Measurements from ENCODE around the gene CXCL16. TPM values are rescaled to one million over a fixed set of nuclear protein-coding genes. Genes with fewer than 3 reads are reported as not detected.

The CXCL16 gene
- total RNA-seq, 4 donors from 2014 or later: 12.5 to 33.9 (median 18.8) TPM

DNA sequence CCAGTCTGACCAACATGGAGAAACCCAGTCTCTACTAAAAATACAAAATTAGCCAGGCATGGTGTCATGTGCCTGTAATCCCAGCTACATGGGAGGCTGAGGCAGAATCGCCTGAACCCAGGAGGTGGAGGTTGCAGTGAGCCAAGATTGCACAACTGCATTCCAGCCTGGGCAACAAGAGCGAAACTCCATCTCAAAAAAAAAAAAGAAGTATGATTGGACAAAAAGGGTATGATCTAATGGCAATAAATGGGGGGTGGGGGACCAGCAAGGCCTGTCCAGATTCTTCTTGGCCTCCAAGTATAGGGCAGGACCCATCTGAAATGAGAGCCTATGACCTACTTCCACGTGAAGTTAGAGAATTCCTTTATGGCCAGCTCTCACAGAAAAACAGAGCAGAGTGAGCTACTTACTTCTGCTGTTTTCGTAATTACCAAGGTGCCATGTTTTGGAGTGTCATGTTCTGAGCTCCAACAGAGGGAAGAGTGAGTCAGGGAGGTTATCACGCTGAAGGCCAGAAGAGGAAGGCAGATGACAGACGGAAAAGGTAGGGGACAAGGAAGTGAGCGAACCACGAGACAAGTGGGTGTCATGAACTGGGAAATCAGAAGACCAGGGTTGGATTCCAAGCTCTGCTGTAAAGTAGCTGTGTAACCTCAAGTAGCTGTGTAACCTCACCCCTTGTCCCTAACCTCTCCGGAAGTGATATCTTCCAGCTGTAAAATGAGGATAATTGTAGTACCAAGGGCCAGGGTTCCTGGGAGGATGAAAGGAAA is 3.7 kb downstream of the CXCL16 start:
- Histone ChIP-seq H3K4me1 (peaks cover 30% of the 10 kb centered on the region), H3K4me3 (no peak overlapping the region), H3K27me3 (no peaks in the 10 kb centered on the region), H3K27ac (no peak overlapping the region), H3K36me3 (peaks cover 20% of the 10 kb centered on the region), H3K9me3 (no peaks in the 10 kb centered on the region)
- no peak for DNase-seq (ENCODE audit: low spot score in 2 of 2)
- 67% methylated on average over 9 of the region's 9 CpGs for WGBS
- TF ChIP-seq, protein P1, sequence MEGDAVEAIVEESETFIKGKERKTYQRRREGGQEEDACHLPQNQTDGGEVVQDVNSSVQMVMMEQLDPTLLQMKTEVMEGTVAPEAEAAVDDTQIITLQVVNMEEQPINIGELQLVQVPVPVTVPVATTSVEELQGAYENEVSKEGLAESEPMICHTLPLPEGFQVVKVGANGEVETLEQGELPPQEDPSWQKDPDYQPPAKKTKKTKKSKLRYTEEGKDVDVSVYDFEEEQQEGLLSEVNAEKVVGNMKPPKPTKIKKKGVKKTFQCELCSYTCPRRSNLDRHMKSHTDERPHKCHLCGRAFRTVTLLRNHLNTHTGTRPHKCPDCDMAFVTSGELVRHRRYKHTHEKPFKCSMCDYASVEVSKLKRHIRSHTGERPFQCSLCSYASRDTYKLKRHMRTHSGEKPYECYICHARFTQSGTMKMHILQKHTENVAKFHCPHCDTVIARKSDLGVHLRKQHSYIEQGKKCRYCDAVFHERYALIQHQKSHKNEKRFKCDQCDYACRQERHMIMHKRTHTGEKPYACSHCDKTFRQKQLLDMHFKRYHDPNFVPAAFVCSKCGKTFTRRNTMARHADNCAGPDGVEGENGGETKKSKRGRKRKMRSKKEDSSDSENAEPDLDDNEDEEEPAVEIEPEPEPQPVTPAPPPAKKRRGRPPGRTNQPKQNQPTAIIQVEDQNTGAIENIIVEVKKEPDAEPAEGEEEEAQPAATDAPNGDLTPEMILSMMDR (IDR thresholded peaks at IDR 0.05): no peak
- peak in 1 of 3 donors; percentile 10 for TF ChIP-seq POLR2AphosphoS5 (IDR thresholded peaks at IDR 0.05)

DNA sequence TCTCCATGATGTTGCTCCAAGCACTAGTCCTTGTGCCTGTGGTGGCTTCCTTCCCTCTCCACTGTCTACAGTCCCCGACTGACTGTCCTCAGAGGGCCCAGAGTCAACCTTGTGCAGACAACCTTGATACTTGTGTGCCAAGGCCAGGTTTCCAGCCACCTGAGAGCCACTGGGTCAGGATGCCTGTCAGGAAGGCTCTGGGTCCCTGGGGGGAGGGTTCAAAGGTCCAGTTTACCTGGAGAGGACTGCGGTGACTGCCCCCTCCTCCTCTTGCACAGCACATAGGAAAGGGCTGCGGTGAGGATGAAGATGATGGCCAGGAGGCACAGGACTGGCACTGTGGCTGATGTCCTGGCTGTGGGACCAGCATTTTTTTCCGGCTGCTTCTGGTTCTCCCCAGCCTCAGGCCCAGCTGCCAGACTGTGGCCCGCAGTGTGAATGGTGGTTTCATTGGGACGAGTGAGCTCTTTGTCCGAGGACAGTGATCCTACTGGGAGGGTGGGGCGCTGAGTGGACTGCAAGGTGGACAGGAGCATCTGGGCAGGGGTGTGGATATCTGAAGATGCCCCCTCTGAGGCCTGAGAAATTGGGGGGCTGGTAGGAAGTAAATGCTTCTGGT is 4.8 kb downstream of the CXCL16 start:
- Histone ChIP-seq H3K27me3 (no peaks in the 10 kb centered on the region), H3K4me1 (peaks cover 35% of the 10 kb centered on the region), H3K9me3 (no peaks in the 10 kb centered on the region), H3K27ac (no peak overlapping the region), H3K36me3 (peaks cover 20% of the 10 kb centered on the region), H3K4me3 (no peak overlapping the region)
- TF ChIP-seq EP300 (IDR thresholded peaks at IDR 0.05) (no peak), POLR2AphosphoS5 (IDR thresholded peaks at IDR 0.05) (no peak)
- TF ChIP-seq, protein P1 (IDR thresholded peaks at IDR 0.05): no peak
- DNase-seq (ENCODE audit: low spot score in 2 of 2): no peak
- WGBS: 96% methylated on average over 8 of the region's 8 CpGs

- WGBS: 87% methylated on average over 6 of the region's 6 CpGs
Measured at GRCh38 chr17:4733073-4733531, 6.6 kb downstream of the CXCL16 start.

DNA sequence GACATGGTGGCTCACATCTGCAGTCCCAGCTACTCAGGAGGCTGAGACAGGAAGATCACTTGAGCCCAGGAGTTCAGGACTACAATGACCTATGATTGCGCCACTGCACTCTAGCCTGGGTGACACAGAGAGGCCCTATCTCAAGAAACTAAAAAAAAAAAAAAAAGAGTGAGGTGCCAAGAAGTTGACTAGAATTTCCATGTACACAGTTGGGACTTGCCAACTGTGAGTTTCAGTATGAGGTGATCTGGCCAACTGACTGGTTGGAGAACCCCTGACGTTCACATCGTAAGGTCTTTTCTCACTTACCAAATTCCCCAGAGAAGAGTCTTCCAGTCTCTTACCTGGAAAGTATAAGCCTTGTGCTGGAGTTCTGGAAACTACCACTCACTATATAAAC is 11.6 kb downstream of the CXCL16 start:
- DNase-seq (ENCODE audit: low spot score in 2 of 2): no peak
- TF ChIP-seq, protein P1 (IDR thresholded peaks at IDR 0.05): no peak
- TF ChIP-seq EP300 (IDR thresholded peaks at IDR 0.05) (no peak), POLR2A (IDR thresholded peaks at IDR 0.05) (no peak), POLR2AphosphoS5 (IDR thresholded peaks at IDR 0.05) (no peak)
- peaks cover 20% of the 10 kb centered on the region for H3K4me1 ChIP-seq
- H3K9me3 ChIP-seq: no peaks in the 10 kb centered on the region
- 43% methylated on average over 3 of the region's 3 CpGs for WGBS
- no peaks in the 10 kb centered on the region for H3K27me3 ChIP-seq
- peaks cover 4% of the 10 kb centered on the region for H3K36me3 ChIP-seq
- no peak overlapping the region for H3K27ac ChIP-seq
- no peak overlapping the region for H3K4me3 ChIP-seq

More at GRCh38 chr17:4733073-4733531, 6.6 kb downstream of the CXCL16 start:
- no peaks in the 10 kb centered on the region for H3K27me3 ChIP-seq
- no peak for DNase-seq (ENCODE audit: low spot score in 2 of 2)
- H3K9me3 ChIP-seq: no peaks in the 10 kb centered on the region
- TF ChIP-seq POLR2AphosphoS5 (IDR thresholded peaks at IDR 0.05): no peak
- no peak for TF ChIP-seq POLR2A (IDR thresholded peaks at IDR 0.05)
- TF ChIP-seq EP300 (IDR thresholded peaks at IDR 0.05): no peak
- TF ChIP-seq, protein P1 (IDR thresholded peaks at IDR 0.05): peak in 1 of 2 donors; percentile 20
- H3K4me3 ChIP-seq: no peak overlapping the region
- no peak overlapping the region for H3K27ac ChIP-seq
- H3K4me1 ChIP-seq: peaks cover 23% of the 10 kb centered on the region
- peaks cover 20% of the 10 kb centered on the region for H3K36me3 ChIP-seq

- peaks cover 5% of the 10 kb centered on the region for H3K4me1 ChIP-seq
- TF ChIP-seq POLR2AphosphoS5 (IDR thresholded peaks at IDR 0.05) (no peak), EP300 (IDR thresholded peaks at IDR 0.05) (no peak), POLR2A (IDR thresholded peaks at IDR 0.05) (no peak)
- TF ChIP-seq, protein P1 (IDR thresholded peaks at IDR 0.05): no peak
- H3K27ac ChIP-seq: no peak overlapping the region
- 82% methylated on average over 9 of the region's 9 CpGs for WGBS
- H3K4me3 ChIP-seq: no peak overlapping the region
- no peaks in the 10 kb centered on the region for H3K27me3 ChIP-seq
- DNase-seq (ENCODE audit: low spot score in 2 of 2): no peak
- H3K9me3 ChIP-seq: no peaks in the 10 kb centered on the region
- H3K36me3 ChIP-seq: peaks cover 2% of the 10 kb centered on the region
Measured at GRCh38 chr17:4725646-4726310, 13.9 kb downstream of the CXCL16 start.

Data from suprapubic skin (tissue), 4 donors.